BJ (cell line): ENCODE data around the gene SYNCRIP. TPM values are rescaled to one million over a fixed set of nuclear protein-coding genes. Genes with fewer than 3 reads are reported as not detected.

Experiments used
- CTCF ChIA-PET: fragments of 350-600 bp; formaldehyde crosslinking; extraction: SDS; loops from one replicate; lab custom pipeline; 2021; ENCODE audit warnings: antibody characterized with exemption, inconsistent platforms; lab: Yijun Ruan, JAX
- POLR2A ChIA-PET: fragments of 300-600 bp; sonication (Branson Sonifier 250); formaldehyde crosslinking; extraction: SDS; loops from one replicate; lab custom pipeline; 2021; ENCODE audit warnings: antibody characterized with exemption; lab: Charles Lee
- DNase-seq: peaks from one replicate; pipeline ENCODE4 v3.0.0-alpha.2; 2011; ENCODE audit warnings: low read depth
- H3K27me3 ChIP-seq: 2 replicates; pipeline ENCODE4 v1.6.0; 2011; ENCODE audit warnings: low read length; ENCODE audit not compliant: control insufficient read depth, insufficient read depth
- H3K36me3 ChIP-seq: 2 replicates; pipeline ENCODE4 v1.5.1; 2011; ENCODE audit warnings: low read length; ENCODE audit not compliant: control insufficient read depth, insufficient read depth
- H3K4me3 ChIP-seq: 2 replicates; pipeline ENCODE4 v1.5.1; 2011; ENCODE audit warnings: low read depth, mild to moderate bottlenecking, control low read depth, low read length
- polyA plus RNA-seq: library from polyadenylated mRNA; depleted of rRNA; stranded (reverse); fragments of >200 nt; gene quantifications from 2 replicates; pipeline ENCODE4 v1.2.3, GENCODE V29; 2011
- TF ChIP-seq, protein P1 (sequence below): IDR thresholded peaks from 2 replicates; pipeline ENCODE4 v1.5.1; 2011; ENCODE audit warnings: low read depth, mild to moderate bottlenecking, control low read depth, inconsistent platforms, low read length, moderate library complexity; ENCODE audit not compliant: insufficient read depth

The SYNCRIP gene
- polyA plus RNA-seq, 1 experiment: 7.6 TPM

- ChIA-PET CTCF (interaction anchor here (1.1 to 1.6 kb wide), 2 partner anchors 12 to 227 kb away, joined by 3 read pairs; no protein-coding TSS in a partner anchor), POLR2A (no interaction called here)
- no peaks in the 10 kb centered on the region for H3K27me3 ChIP-seq
- no peak for DNase-seq
- H3K4me3 ChIP-seq: no peak overlapping the region
- TF ChIP-seq, protein P1, sequence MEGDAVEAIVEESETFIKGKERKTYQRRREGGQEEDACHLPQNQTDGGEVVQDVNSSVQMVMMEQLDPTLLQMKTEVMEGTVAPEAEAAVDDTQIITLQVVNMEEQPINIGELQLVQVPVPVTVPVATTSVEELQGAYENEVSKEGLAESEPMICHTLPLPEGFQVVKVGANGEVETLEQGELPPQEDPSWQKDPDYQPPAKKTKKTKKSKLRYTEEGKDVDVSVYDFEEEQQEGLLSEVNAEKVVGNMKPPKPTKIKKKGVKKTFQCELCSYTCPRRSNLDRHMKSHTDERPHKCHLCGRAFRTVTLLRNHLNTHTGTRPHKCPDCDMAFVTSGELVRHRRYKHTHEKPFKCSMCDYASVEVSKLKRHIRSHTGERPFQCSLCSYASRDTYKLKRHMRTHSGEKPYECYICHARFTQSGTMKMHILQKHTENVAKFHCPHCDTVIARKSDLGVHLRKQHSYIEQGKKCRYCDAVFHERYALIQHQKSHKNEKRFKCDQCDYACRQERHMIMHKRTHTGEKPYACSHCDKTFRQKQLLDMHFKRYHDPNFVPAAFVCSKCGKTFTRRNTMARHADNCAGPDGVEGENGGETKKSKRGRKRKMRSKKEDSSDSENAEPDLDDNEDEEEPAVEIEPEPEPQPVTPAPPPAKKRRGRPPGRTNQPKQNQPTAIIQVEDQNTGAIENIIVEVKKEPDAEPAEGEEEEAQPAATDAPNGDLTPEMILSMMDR: no peak
- H3K36me3 ChIP-seq: no peaks in the 10 kb centered on the region
Observed at GRCh38 chr6:85581572-85581971, 61.1 kb downstream of the SYNCRIP start.

- POLR2A ChIA-PET: no interaction called here
- no peak for DNase-seq
- no peaks in the 10 kb centered on the region for H3K36me3 ChIP-seq
- H3K4me3 ChIP-seq: no peak overlapping the region
- TF ChIP-seq, protein P1: no peak
- no peaks in the 10 kb centered on the region for H3K27me3 ChIP-seq
- CTCF ChIA-PET: interaction anchor here (1.1 to 1.6 kb wide), 2 partner anchors 11 to 226 kb away, joined by 3 read pairs; no protein-coding TSS in a partner anchor
Observed at GRCh38 chr6:85580878-85581267, 61.8 kb downstream of the SYNCRIP start.

DNA sequence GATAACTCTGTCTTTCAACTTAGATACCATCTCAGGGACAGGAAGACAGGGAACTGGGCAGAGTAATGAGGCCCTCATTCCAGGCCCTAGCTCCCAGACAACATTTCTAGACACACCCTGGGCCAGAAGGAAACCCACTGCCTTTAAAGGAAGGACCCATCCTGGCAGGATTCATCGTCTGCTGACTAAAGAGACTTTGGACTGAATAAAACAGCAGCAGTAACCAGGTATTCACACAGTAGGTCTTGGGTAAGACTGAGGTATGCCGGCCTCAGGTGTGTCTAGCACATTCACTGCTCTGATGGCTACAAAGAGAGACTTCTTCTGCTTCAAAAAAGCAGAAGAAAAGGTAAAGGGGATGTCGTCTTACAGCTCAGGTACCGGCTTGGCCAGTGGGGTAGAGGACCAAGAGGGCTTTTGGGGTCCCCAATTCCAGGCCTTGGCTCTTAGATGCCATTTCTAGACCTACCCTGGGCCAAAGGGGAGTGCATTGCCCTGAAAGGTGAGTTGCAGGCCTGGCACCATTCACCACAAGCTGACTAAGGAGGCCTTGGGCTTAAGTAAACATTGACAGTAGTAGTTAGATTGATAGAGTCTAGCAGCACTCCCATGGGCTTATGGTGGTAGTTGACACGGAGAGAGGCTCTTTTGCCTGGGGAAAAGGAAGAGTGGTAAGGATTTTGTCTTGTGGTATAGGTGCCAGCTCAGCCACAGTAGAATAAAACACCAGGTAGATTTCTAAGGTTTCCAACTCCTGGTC is 62.4 kb downstream of the SYNCRIP start:
- TF ChIP-seq, protein P1: no peak
- H3K27me3 ChIP-seq: no peaks in the 10 kb centered on the region
- DNase-seq: no peak
- ChIA-PET POLR2A (no interaction called here), CTCF (interaction anchor here (1.6 kb wide), 1 partner anchor 10 kb away, joined by 3 read pairs; no protein-coding TSS in a partner anchor)
- no peaks in the 10 kb centered on the region for H3K36me3 ChIP-seq
- H3K4me3 ChIP-seq: no peak overlapping the region

GRCh38 chr6:85579581-85579980 is 63.1 kb downstream of the SYNCRIP start:
- no peak for DNase-seq
- POLR2A ChIA-PET: no interaction called here
- TF ChIP-seq, protein P1: no peak

GRCh38 chr6:85576476-85576875 is 66.2 kb downstream of the SYNCRIP start:
- TF ChIP-seq, protein P1: no peak
- no peaks in the 10 kb centered on the region for H3K36me3 ChIP-seq
- ChIA-PET POLR2A (no interaction called here), CTCF (interaction anchor here (0.8 kb wide), 1 partner anchor 94 kb away, joined by 3 read pairs; no protein-coding TSS in a partner anchor)
- no peaks in the 10 kb centered on the region for H3K27me3 ChIP-seq
- no peak overlapping the region for H3K4me3 ChIP-seq
- no peak for DNase-seq

More at GRCh38 chr6:85579581-85579980, 63.1 kb downstream of the SYNCRIP start:
- Histone ChIP-seq H3K36me3 (no peaks in the 10 kb centered on the region), H3K4me3 (no peak overlapping the region), H3K27me3 (no peaks in the 10 kb centered on the region)
- CTCF ChIA-PET: no interaction called here
